Measurements from ENCODE around the gene ARFIP1. TPM values are rescaled to one million over a fixed set of nuclear protein-coding genes. Genes with fewer than 3 reads are reported as not detected.
"Not testable (repeated sequence)": the region's sequence is repeated elsewhere in the genome, so short reads cannot be mapped to it uniquely, and the experiment has no call there.

ARFIP1 gene
- polyA plus RNA-seq, 4 donors: 24.6 to 37.8 (median 31.2) TPM

DNA sequence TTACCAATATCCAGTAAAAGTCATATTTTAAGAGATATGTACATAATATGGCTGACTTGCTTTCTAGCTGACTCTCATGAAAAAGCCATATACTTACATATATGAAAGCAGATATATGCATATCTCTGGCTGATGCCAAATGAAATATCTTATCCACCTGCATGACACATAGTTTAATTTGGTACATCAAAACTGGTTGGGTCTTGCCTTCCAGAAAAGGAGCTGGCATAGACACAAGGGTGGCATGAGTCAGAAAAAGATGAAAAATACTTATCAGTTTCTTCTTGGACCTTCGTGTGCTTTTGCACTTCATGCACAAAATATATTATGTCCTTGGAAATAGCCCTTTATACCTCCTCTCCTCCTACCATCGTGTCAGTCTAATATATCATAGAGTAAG, 32.3 kb upstream of the ARFIP1 start:
- no peak overlapping the region for H3K27ac ChIP-seq (ENCODE audit: low read depth in 1 of 3, low read length in 2 of 3)
- no peaks in the 10 kb centered on the region for H3K36me3 ChIP-seq (ENCODE audit: control insufficient read depth in 3 of 3, insufficient read depth in 2 of 3, low read depth in 1 of 3, low read length in 3 of 3)
- 53 to 63% (median 62%) methylated on average over 2 of the region's 2 CpGs for WGBS, 3 donors
- peaks cover 0 to 18% of the 10 kb centered on the region in 2 donors for H3K9me3 ChIP-seq (ENCODE audit: control insufficient read depth in 2 of 2, insufficient read depth in 1 of 2, low read depth in 1 of 2, low read length in 1 of 2)
- no peaks in the 10 kb centered on the region for H3K4me1 ChIP-seq (ENCODE audit: control insufficient read depth in 3 of 3, insufficient read depth in 2 of 3, low read depth in 1 of 3, low read length in 2 of 3)
- no peak overlapping the region for H3K4me3 ChIP-seq (ENCODE audit: low read depth in 1 of 3, low read length in 3 of 3)
- DNase-seq: no peak
- no peaks in the 10 kb centered on the region for H3K27me3 ChIP-seq (ENCODE audit: control insufficient read depth in 3 of 3, insufficient read depth in 3 of 3, low read length in 3 of 3)
- FAIRE-seq: no peak

- H3K36me3 ChIP-seq (ENCODE audit: control insufficient read depth in 3 of 3, insufficient read depth in 2 of 3, low read depth in 1 of 3, low read length in 3 of 3): no peaks in the 10 kb centered on the region
- no peak for FAIRE-seq
- H3K27me3 ChIP-seq (ENCODE audit: control insufficient read depth in 3 of 3, insufficient read depth in 3 of 3, low read length in 3 of 3): no peaks in the 10 kb centered on the region
- WGBS, 3 donors: 93 to 97% (median 96%) methylated on average over 9 of the region's 9 CpGs
- peaks cover 0 to 18% of the 10 kb centered on the region in 2 donors for H3K9me3 ChIP-seq (ENCODE audit: control insufficient read depth in 2 of 2, insufficient read depth in 1 of 2, low read depth in 1 of 2, low read length in 1 of 2)
- H3K4me3 ChIP-seq (ENCODE audit: low read depth in 1 of 3, low read length in 3 of 3): no peak overlapping the region
- H3K4me1 ChIP-seq (ENCODE audit: control insufficient read depth in 3 of 3, insufficient read depth in 2 of 3, low read depth in 1 of 3, low read length in 2 of 3): no peaks in the 10 kb centered on the region
- DNase-seq: no peak
- no peak overlapping the region for H3K27ac ChIP-seq (ENCODE audit: low read depth in 1 of 3, low read length in 2 of 3)
These were observed 31.1 kb upstream of the ARFIP1 start for GRCh38 chr4:152748619-152749018.

- DNase-seq (no peak), FAIRE-seq (no peak)
- H3K4me3 ChIP-seq (ENCODE audit: low read depth in 1 of 3, low read length in 3 of 3): no peak overlapping the region
- H3K36me3 ChIP-seq (ENCODE audit: control insufficient read depth in 3 of 3, insufficient read depth in 2 of 3, low read depth in 1 of 3, low read length in 3 of 3): no peaks in the 10 kb centered on the region
- no peaks in the 10 kb centered on the region for H3K4me1 ChIP-seq (ENCODE audit: control insufficient read depth in 3 of 3, insufficient read depth in 2 of 3, low read depth in 1 of 3, low read length in 2 of 3)
- no peaks in the 10 kb centered on the region for H3K27me3 ChIP-seq (ENCODE audit: control insufficient read depth in 3 of 3, insufficient read depth in 3 of 3, low read length in 3 of 3)
- WGBS, 3 donors: 98 to 100% (median 100%) methylated on average over 1 of the region's 1 CpG
- peaks cover 0 to 4% of the 10 kb centered on the region in 2 donors for H3K9me3 ChIP-seq (ENCODE audit: control insufficient read depth in 2 of 2, insufficient read depth in 1 of 2, low read depth in 1 of 2, low read length in 1 of 2)
- no peak overlapping the region for H3K27ac ChIP-seq (ENCODE audit: low read depth in 1 of 3, low read length in 2 of 3)
These were observed 16.0 kb upstream of the ARFIP1 start for GRCh38 chr4:152763796-152764195.

- 91 to 97% (median 93%) methylated on average over 34 to 54 of the region's 54 CpGs for whole genome bisulfite sequencing, 3 donors
- not testable (repeated sequence) for H3K27ac ChIP-seq (ENCODE audit: low read depth in 1 of 3, low read length in 2 of 3); FAIRE-seq; H3K9me3 ChIP-seq (ENCODE audit: control insufficient read depth in 2 of 2, insufficient read depth in 1 of 2, low read depth in 1 of 2, low read length in 1 of 2); H3K36me3 ChIP-seq (ENCODE audit: control insufficient read depth in 3 of 3, insufficient read depth in 2 of 3, low read depth in 1 of 3, low read length in 3 of 3); H3K4me3 ChIP-seq (ENCODE audit: low read depth in 1 of 3, low read length in 3 of 3); H3K4me1 ChIP-seq (ENCODE audit: control insufficient read depth in 3 of 3, insufficient read depth in 2 of 3, low read depth in 1 of 3, low read length in 2 of 3); DNase-seq; H3K27me3 ChIP-seq (ENCODE audit: control insufficient read depth in 3 of 3, insufficient read depth in 3 of 3, low read length in 3 of 3)
These were observed 14.6 kb upstream of the ARFIP1 start for GRCh38 chr4:152765069-152765737.

GRCh38 chr4:152771741-152772533, 7.8 kb upstream of the ARFIP1 start:
- Histone ChIP-seq H3K27me3 (ENCODE audit: control insufficient read depth in 3 of 3, insufficient read depth in 3 of 3, low read length in 3 of 3) (no peaks in the 10 kb centered on the region), H3K36me3 (ENCODE audit: control insufficient read depth in 3 of 3, insufficient read depth in 2 of 3, low read depth in 1 of 3, low read length in 3 of 3) (no peaks in the 10 kb centered on the region), H3K4me3 (ENCODE audit: low read depth in 1 of 3, low read length in 3 of 3) (no peak overlapping the region), H3K4me1 (ENCODE audit: control insufficient read depth in 3 of 3, insufficient read depth in 2 of 3, low read depth in 1 of 3, low read length in 2 of 3) (no peaks in the 10 kb centered on the region), H3K9me3 (ENCODE audit: control insufficient read depth in 2 of 2, insufficient read depth in 1 of 2, low read depth in 1 of 2, low read length in 1 of 2) (no peaks in the 10 kb centered on the region), H3K27ac (ENCODE audit: low read depth in 1 of 3, low read length in 2 of 3) (no peak overlapping the region)
- FAIRE-seq: no peak
- 59 to 68% (median 60%) methylated on average over 3 of the region's 3 CpGs for WGBS, 3 donors
- DNase-seq: no peak

- Histone ChIP-seq H3K4me1 (ENCODE audit: control insufficient read depth in 3 of 3, insufficient read depth in 2 of 3, low read depth in 1 of 3, low read length in 2 of 3) (no peaks in the 10 kb centered on the region), H3K27ac (ENCODE audit: low read depth in 1 of 3, low read length in 2 of 3) (no peak overlapping the region), H3K4me3 (ENCODE audit: low read depth in 1 of 3, low read length in 3 of 3) (no peak overlapping the region), H3K27me3 (ENCODE audit: control insufficient read depth in 3 of 3, insufficient read depth in 3 of 3, low read length in 3 of 3) (no peaks in the 10 kb centered on the region), H3K36me3 (ENCODE audit: control insufficient read depth in 3 of 3, insufficient read depth in 2 of 3, low read depth in 1 of 3, low read length in 3 of 3) (no peaks in the 10 kb centered on the region), H3K9me3 (ENCODE audit: control insufficient read depth in 2 of 2, insufficient read depth in 1 of 2, low read depth in 1 of 2, low read length in 1 of 2) (no peaks in the 10 kb centered on the region)
- 89 to 94% (median 92%) methylated on average over 2 of the region's 2 CpGs for WGBS, 3 donors
- DNase-seq: no peak
- no peak for FAIRE-seq
These were observed 6.4 kb upstream of the ARFIP1 start for GRCh38 chr4:152773339-152773738.

DNA sequence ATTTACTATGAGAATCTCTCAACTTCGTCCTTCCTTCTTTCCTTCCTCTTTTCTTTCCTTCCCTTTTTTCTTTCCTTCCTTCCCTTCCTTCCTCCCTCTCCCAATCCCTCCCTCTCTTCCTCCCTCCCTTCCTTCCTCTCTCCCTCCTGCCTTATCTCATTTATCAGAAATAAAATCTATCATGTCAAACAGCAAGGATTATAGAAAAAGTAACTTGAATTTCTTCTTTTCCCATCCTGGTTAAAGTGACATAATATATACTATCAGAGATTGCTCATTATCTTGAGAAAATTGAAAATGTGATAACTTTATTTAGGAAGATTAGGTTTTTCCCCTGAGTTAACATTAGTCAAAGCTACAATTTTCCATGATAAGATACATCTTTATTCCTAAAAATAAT, 5.8 kb upstream of the ARFIP1 start:
- Histone ChIP-seq H3K27me3 (ENCODE audit: control insufficient read depth in 3 of 3, insufficient read depth in 3 of 3, low read length in 3 of 3) (no peaks in the 10 kb centered on the region), H3K4me3 (ENCODE audit: low read depth in 1 of 3, low read length in 3 of 3) (no peak overlapping the region), H3K9me3 (ENCODE audit: control insufficient read depth in 2 of 2, insufficient read depth in 1 of 2, low read depth in 1 of 2, low read length in 1 of 2) (no peaks in the 10 kb centered on the region), H3K4me1 (ENCODE audit: control insufficient read depth in 3 of 3, insufficient read depth in 2 of 3, low read depth in 1 of 3, low read length in 2 of 3) (no peaks in the 10 kb centered on the region), H3K27ac (ENCODE audit: low read depth in 1 of 3, low read length in 2 of 3) (no peak overlapping the region), H3K36me3 (ENCODE audit: control insufficient read depth in 3 of 3, insufficient read depth in 2 of 3, low read depth in 1 of 3, low read length in 3 of 3) (no peaks in the 10 kb centered on the region)
- DNase-seq: no peak
- 54 to 86% (median 59%) methylated on average over 1 of the region's 1 CpG for WGBS, 3 donors
- FAIRE-seq: no peak

DNA sequence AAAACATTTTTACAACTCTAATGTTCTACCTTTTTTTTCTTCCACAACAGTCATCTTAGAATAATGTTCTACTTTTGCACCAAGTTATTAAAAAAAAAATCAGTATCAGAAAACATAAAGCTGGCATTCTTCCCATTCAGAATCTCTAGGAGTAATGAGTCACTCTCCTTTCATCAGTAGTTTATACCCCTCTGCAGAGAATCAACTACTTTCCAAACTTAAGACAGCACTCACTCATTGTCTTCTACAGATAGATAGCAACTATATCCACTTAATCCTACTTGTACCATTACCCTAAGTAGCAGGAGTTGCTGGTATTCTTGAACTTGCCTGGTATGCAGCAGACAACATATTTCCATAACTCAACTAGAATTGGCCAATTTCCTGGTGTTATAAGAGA, 3.4 kb upstream of the ARFIP1 start:
- H3K4me1 ChIP-seq (ENCODE audit: control insufficient read depth in 3 of 3, insufficient read depth in 2 of 3, low read depth in 1 of 3, low read length in 2 of 3): no peaks in the 10 kb centered on the region
- H3K27me3 ChIP-seq (ENCODE audit: control insufficient read depth in 3 of 3, insufficient read depth in 3 of 3, low read length in 3 of 3): no peaks in the 10 kb centered on the region
- FAIRE-seq (no peak), DNase-seq (no peak)
- H3K9me3 ChIP-seq (ENCODE audit: control insufficient read depth in 2 of 2, insufficient read depth in 1 of 2, low read depth in 1 of 2, low read length in 1 of 2): no peaks in the 10 kb centered on the region
- no peak overlapping the region for H3K4me3 ChIP-seq (ENCODE audit: low read depth in 1 of 3, low read length in 3 of 3)
- H3K27ac ChIP-seq (ENCODE audit: low read depth in 1 of 3, low read length in 2 of 3): no peak overlapping the region
- no peaks in the 10 kb centered on the region for H3K36me3 ChIP-seq (ENCODE audit: control insufficient read depth in 3 of 3, insufficient read depth in 2 of 3, low read depth in 1 of 3, low read length in 3 of 3)
